Heart right ventricle (tissue), 16 donors: ENCODE data around the gene PDE1C. TPM values are rescaled to one million over a fixed set of nuclear protein-coding genes. Genes with fewer than 3 reads are reported as not detected.
A peak's percentile ranks its signal among the peaks of the same experiment; 100 is the strongest.

Experiments used
- ATAC-seq, 8 donors: fragments of 200-7000 bp; cut with Tn5 transposase; one replicate each; pipeline ENCODE4 v1.9.1; 2020; ENCODE audit warnings: mild to moderate bottlenecking in 8 of 8, moderate library complexity in 8 of 8, moderate number of reproducible peaks in 1 of 8
- DNase-seq, 2 donors: peaks; one replicate each; pipeline ENCODE4 v3.0.0-alpha.2; 2020
- H3K27ac ChIP-seq, 10 donors: fragments of 200-600 bp; sonication (generic) in 2 of 10; one replicate each; pipeline versions ENCODE4 v1.5.0 to v1.8.0; 2020 to 2022; ENCODE audit warnings: mild to moderate bottlenecking in 3 of 10
- H3K27me3 ChIP-seq, 7 donors: fragments of 200-600 bp; one replicate each; pipeline ENCODE4 v1.8.0; 2021 to 2022; ENCODE audit warnings: mild to moderate bottlenecking in 2 of 7
- H3K36me3 ChIP-seq, 9 donors: fragments of 200-600 bp; sonication (generic) in 1 of 9; one replicate each; pipeline versions ENCODE4 v1.5.0 to v1.8.0; 2020 to 2022; ENCODE audit warnings: mild to moderate bottlenecking in 2 of 9
- H3K4me1 ChIP-seq, 9 donors: fragments of 200-600 bp; sonication (generic) in 1 of 9; one replicate each; pipeline versions ENCODE4 v1.5.0 to v1.8.0; 2020 to 2022; ENCODE audit warnings: mild to moderate bottlenecking in 4 of 9
- H3K4me3 ChIP-seq, 10 donors: fragments of 200-600 bp; sonication (generic) in 2 of 10; one replicate each; pipeline versions ENCODE4 v1.5.0 to v1.8.0; 2020 to 2022; ENCODE audit warnings: mild to moderate bottlenecking in 7 of 10, moderate library complexity in 2 of 10
- H3K9me3 ChIP-seq, 11 donors: fragments of 200-600 bp in 10 of 11; sonication (generic) in 2 of 11; one replicate each; pipeline versions ENCODE4 v1.5.0 to v1.8.0; 2013 to 2022; ENCODE audit warnings: mild to moderate bottlenecking in 2 of 11, control low read depth in 1 of 11, moderate library complexity in 1 of 11
- WGBS, 2 donors: extraction: QIAGEN DNeasy Blood & Tissue Kit; methylation state at CpG; one replicate each; pipeline ENCODE4 v1.1.7; 2013; ENCODE audit warnings: inconsistent platforms in 1 of 2; 5-methylcytosine and 5-hydroxymethylcytosine counted together
- intact Hi-C, 10 donors: fragments of 100-400 bp; cut with DNase I; formaldehyde crosslinking; loops; one replicate each; pipeline versions ENCODE4 v1.11.1 to v1.14.2; 2022
- polyA plus RNA-seq, 2 donors: library from polyadenylated mRNA; stranded (reverse); fragments of 200-250 nt; gene quantifications; one replicate each; pipeline ENCODE4 v1.2.3, GENCODE V29; 2013
- total RNA-seq, 10 donors: library from RNA; stranded (reverse); fragmentation: NEBNext Ultra II Directional in 3 of 10; extraction: Animal tissue kit (Norgen Biotek cat#: 25700) in 3 of 10; gene quantifications; one replicate each; pipeline versions ENCODE4 v1.2.1 to v1.2.4, GENCODE V29; 2021 to 2023
- TF ChIP-seq, protein P1 (sequence below), 9 donors: fragments of 200-600 bp; sonication (generic) in 2 of 9; IDR thresholded peaks; one replicate each; pipeline versions ENCODE4 v1.5.0 to v1.8.0; 2021 to 2022; ENCODE audit warnings: antibody characterized with exemption in 9 of 9, mild to moderate bottlenecking in 5 of 9, moderate library complexity in 1 of 9
- donor health status: Arrhythmogenic right ventricular cardiomyopathy.
- donor health status: ischemic (EF 13 %, LVEDD 7.1; RV severe dilation, severe dysfunction).
- donor health status: healthy with polysubstance abuse.
- donor health status: DM: no; HTN: yes; CAD: no.
- donor health status: DM: no; HTN: no; CAD: no.
- donor health status: ischemic (EF 25% LVEDD 6.9; RV normal size, moderate dysfunction).
- donor health status: ischemic (EF 25% LVEDD 5.7; RV mildly dilated, moderate dysfunction).
- donor health status: healthy.
- donor health status: DM: yes; HTN: yes; CAD: no.
- donor health status: Ischemic cardiomyopathy.
- donor health status: ischemic (EF 35%, LVEDD 5.7; RV mildly dilated, moderate dysfunction).
- donor health status: nonischemic (EF 11% LVEDD 7.7; RV severe dilation, severe dysfunction).
- donor health status: DM: yes; HTN: yes; CAD: no.
- donor health status: PGD.
- donor health status: ischemic (EF 29% LVEDD 5.4; RV normal size, mild dysfunction).
- donor health status: nonischemic (EF 23%, LVEDD 6.1; RV moderate dilation, normal function).

Gene PDE1C
- total and polyA plus RNA-seq, 12 donors = 11.7 to 315 (median 175) TPM

DNA sequence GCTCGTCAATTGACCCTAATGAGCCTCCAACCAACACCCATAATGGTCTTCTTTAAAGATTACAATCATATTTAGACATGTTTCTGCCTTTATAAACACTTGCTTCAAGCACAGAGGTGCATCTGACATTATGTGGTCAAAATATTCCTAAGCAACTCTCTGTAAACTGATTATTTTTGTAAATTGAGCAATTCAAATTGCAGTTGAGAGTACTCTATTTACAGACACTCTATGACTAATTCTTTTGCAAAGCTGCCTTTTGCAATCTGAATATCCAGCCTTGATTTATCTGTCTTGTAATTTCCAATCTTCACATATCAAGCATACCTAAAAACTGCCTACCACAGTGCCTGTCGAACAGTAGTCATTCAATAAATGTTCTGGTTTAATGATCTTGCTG, 112.0 kb downstream of the PDE1C start:
- Histone ChIP-seq H3K27ac (peak overlapping the region in 5 of 10 donors; percentile 11 to 51 (median 26)), H3K4me3 (no peak overlapping the region), H3K4me1 (peaks cover 0 to 89% (median 38%) of the 10 kb centered on the region in 9 donors), H3K9me3 (no peaks in the 10 kb centered on the region), H3K27me3 (no peaks in the 10 kb centered on the region), H3K36me3 (no peaks in the 10 kb centered on the region)
- intact Hi-C loops = no loop called here
- WGBS, 2 donors = 53 to 63% methylated on average over 2 of the region's 2 CpGs
- TF ChIP-seq, protein P1, sequence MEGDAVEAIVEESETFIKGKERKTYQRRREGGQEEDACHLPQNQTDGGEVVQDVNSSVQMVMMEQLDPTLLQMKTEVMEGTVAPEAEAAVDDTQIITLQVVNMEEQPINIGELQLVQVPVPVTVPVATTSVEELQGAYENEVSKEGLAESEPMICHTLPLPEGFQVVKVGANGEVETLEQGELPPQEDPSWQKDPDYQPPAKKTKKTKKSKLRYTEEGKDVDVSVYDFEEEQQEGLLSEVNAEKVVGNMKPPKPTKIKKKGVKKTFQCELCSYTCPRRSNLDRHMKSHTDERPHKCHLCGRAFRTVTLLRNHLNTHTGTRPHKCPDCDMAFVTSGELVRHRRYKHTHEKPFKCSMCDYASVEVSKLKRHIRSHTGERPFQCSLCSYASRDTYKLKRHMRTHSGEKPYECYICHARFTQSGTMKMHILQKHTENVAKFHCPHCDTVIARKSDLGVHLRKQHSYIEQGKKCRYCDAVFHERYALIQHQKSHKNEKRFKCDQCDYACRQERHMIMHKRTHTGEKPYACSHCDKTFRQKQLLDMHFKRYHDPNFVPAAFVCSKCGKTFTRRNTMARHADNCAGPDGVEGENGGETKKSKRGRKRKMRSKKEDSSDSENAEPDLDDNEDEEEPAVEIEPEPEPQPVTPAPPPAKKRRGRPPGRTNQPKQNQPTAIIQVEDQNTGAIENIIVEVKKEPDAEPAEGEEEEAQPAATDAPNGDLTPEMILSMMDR (IDR thresholded peaks at IDR 0.05) = no peak
- peak in 1 of 8 donors; percentile 18 for ATAC-seq
- DNase-seq = no peak

DNA sequence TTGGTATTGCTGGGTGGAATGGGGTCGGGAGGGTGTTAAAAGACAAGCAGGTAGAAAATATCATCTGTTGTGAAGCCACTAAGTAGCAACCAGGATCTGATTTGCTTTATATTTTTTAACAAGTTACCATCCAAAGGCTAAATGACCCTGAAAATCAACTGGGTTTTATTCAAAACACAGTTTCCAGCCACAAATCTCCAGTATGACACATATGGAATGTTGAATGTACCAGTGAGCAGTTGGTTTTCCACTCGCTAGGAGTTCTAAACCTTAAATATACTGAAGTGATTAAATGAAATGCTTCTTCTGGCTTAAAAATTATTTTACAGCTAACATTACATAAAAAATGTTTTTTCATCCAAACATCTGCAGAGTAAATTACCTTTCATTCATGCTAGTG, 112.5 kb downstream of the PDE1C start:
- H3K4me3 ChIP-seq = no peak overlapping the region
- ATAC-seq (no peak), DNase-seq (no peak)
- TF ChIP-seq, protein P1 (IDR thresholded peaks at IDR 0.05) = no peak
- no peaks in the 10 kb centered on the region for H3K27me3 ChIP-seq
- no peaks in the 10 kb centered on the region for H3K36me3 ChIP-seq
- H3K9me3 ChIP-seq = no peaks in the 10 kb centered on the region
- intact Hi-C loops = no loop called here
- H3K27ac ChIP-seq = peak overlapping the region in 7 of 10 donors; percentile 11 to 51 (median 22)
- WGBS, 2 donors = 70 to 71% methylated on average over 2 of the region's 2 CpGs
- H3K4me1 ChIP-seq = peaks cover 0 to 84% (median 38%) of the 10 kb centered on the region in 9 donors

DNA sequence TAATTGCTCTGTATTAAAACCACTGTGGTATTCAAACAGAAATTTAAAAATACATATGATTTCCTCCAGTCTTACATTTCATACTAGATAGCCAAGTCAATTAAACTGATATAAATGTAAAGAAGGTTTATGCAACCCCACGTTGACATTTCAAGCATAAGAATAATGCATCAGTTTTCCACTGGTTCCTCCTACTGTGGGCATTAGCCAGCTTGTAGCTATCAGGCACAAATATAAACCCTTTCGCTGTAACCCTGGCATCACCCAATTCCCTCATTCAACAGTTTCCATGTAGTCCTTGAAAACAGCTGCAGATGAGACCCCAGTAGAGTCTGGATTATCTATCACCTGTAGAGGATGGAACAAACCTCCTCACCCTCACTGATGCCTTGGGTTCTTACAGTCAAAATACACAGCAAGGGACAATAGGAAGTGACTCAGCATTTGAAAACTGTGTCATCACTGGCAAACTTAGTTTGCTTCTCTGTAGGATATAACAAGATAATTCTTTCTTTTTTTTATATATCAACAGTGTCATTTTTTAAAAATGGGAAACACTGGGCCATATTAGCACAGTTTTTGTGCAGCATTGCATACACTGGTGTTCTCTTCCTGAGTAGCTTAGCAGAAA, 113.0 kb downstream of the PDE1C start:
- Histone ChIP-seq H3K4me3 (no peak overlapping the region), H3K4me1 (peaks cover 0 to 79% (median 34%) of the 10 kb centered on the region in 9 donors), H3K27ac (peak overlapping the region in 7 of 10 donors; percentile 6 to 46 (median 21)), H3K36me3 (no peaks in the 10 kb centered on the region), H3K9me3 (no peaks in the 10 kb centered on the region), H3K27me3 (no peaks in the 10 kb centered on the region)
- intact Hi-C loops = no loop called here
- TF ChIP-seq, protein P1 (IDR thresholded peaks at IDR 0.05) = no peak
- ATAC-seq (peak in 1 of 8 donors; percentile 29), DNase-seq (no peak)
- WGBS, 2 donors = 47 to 57% methylated on average over 2 of the region's 2 CpGs

DNA sequence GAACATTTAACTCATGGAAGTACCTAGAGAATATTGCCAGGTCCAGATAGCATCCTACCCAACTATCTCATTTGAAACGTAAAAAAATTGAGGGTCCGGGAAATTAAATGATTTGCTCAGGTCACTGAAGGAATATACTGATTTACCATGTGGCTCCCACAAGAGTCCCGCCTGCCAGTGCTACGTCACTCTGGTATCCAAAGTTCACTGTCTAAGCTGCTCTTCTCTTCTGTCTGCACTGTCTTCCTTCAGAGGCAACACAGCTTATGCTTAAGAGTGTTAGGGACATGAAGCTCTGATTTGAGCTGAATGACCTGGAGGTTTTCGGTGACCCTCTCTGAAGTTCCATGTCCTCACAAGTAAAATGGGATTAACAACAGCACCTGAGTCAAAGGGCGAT, 114.6 kb downstream of the PDE1C start:
- WGBS, 2 donors = 89 to 92% methylated on average over 6 of the region's 6 CpGs
- Histone ChIP-seq H3K27me3 (no peaks in the 10 kb centered on the region), H3K27ac (peak overlapping the region in 1 of 10 donors; percentile 46), H3K4me1 (peaks cover 0 to 75% (median 38%) of the 10 kb centered on the region in 9 donors), H3K4me3 (no peak overlapping the region), H3K36me3 (no peaks in the 10 kb centered on the region), H3K9me3 (no peaks in the 10 kb centered on the region)
- TF ChIP-seq, protein P1 (IDR thresholded peaks at IDR 0.05) = no peak
- intact Hi-C loops = no loop called here
- ATAC-seq (peak in 2 of 8 donors; percentile 23 to 32), DNase-seq (no peak)
